Keratinocyte (primary cell): ENCODE data around the gene GLP2R. TPM values are rescaled to one million over a fixed set of nuclear protein-coding genes. Genes with fewer than 3 reads are reported as not detected.

ENCODE experiments used
- DNase-seq: peaks from one replicate; pipeline ENCODE4 v3.0.0-alpha.2; 2011; ENCODE audit warnings: low read depth, missing footprints, low spot score
- FAIRE-seq: peaks from 2 replicates; lab custom pipeline; 2011; peaks lifted over from hg19 to GRCh38; lab: Jason Lieb, UNC
- H2AFZ ChIP-seq: 2 replicates; pipeline ENCODE4 v1.6.0; 2012; ENCODE audit warnings: low read length, control low read depth, inconsistent platforms; ENCODE audit not compliant: control insufficient read depth
- H3K27ac ChIP-seq: 2 replicates; pipeline ENCODE4 v1.5.1; 2011; ENCODE audit warnings: low read length; ENCODE audit not compliant: control insufficient read depth, insufficient read depth
- H3K27me3 ChIP-seq: 3 replicates; pipeline ENCODE4 v1.6.0; 2011; ENCODE audit warnings: low read length; ENCODE audit not compliant: control insufficient read depth, insufficient read depth; ENCODE audit errors: extremely low read depth
- H3K36me3 ChIP-seq, 2 experiments: 2 replicates in 1 of 2; 3 replicates in 1 of 2; pipeline ENCODE4 v1.5.1; 2011; ENCODE audit warnings: low read length in 2 of 2, mild to moderate bottlenecking in 1 of 2; ENCODE audit not compliant: control insufficient read depth in 2 of 2, insufficient read depth in 2 of 2; ENCODE audit errors: extremely low read depth in 1 of 2
- H3K4me1 ChIP-seq: 3 replicates; pipeline ENCODE4 v1.5.1; 2011; ENCODE audit warnings: low read length; ENCODE audit not compliant: control insufficient read depth, insufficient read depth; ENCODE audit errors: extremely low read depth
- H3K4me2 ChIP-seq: 3 replicates; pipeline ENCODE4 v1.6.0; 2011; ENCODE audit warnings: low read depth, low read length; ENCODE audit not compliant: control insufficient read depth, insufficient read depth; ENCODE audit errors: extremely low read depth
- H3K4me3 ChIP-seq, 3 experiments: fragments of 200-600 bp in 1 of 3; sonication (generic) in 1 of 3; 2 replicates in 2 of 3; 3 replicates in 1 of 3; pipeline ENCODE4 v1.5.1; 2011 to 2016; ENCODE audit warnings: low read length in 3 of 3, mild to moderate bottlenecking in 3 of 3, control low read depth in 2 of 3, inconsistent platforms in 1 of 3, low read depth in 1 of 3, mixed read lengths in 1 of 3, mixed run types in 1 of 3, moderate library complexity in 1 of 3; ENCODE audit not compliant: control insufficient read depth in 2 of 3, insufficient read depth in 2 of 3; ENCODE audit errors: extremely low read depth in 1 of 3
- H3K79me2 ChIP-seq: 2 replicates; pipeline ENCODE4 v1.6.0; 2012; ENCODE audit warnings: low read length; ENCODE audit not compliant: control insufficient read depth, insufficient read depth
- H3K9ac ChIP-seq: 3 replicates; pipeline ENCODE4 v1.6.0; 2011; ENCODE audit warnings: low read length; ENCODE audit not compliant: control insufficient read depth, insufficient read depth; ENCODE audit errors: extremely low read depth
- H3K9me1 ChIP-seq: 3 replicates; pipeline ENCODE4 v1.6.0; 2011; ENCODE audit warnings: low read length; ENCODE audit not compliant: control insufficient read depth, insufficient read depth; ENCODE audit errors: extremely low read depth
- H3K9me3 ChIP-seq: 2 replicates; pipeline ENCODE4 v1.5.1; 2012; ENCODE audit warnings: low read depth, low read length; ENCODE audit not compliant: control insufficient read depth
- H4K20me1 ChIP-seq: 3 replicates; pipeline ENCODE4 v1.6.0; 2011; ENCODE audit warnings: low read length; ENCODE audit not compliant: control insufficient read depth, insufficient read depth; ENCODE audit errors: extremely low read depth
- CTCF ChIP-seq, 3 experiments: IDR thresholded peaks in 1 of 3; conservative IDR thresholded peaks in 1 of 3; optimal IDR thresholded peaks in 1 of 3; 2 replicates in 2 of 3; 3 replicates in 1 of 3; pipeline versions ENCODE3 to v1.5.1; 2011; ENCODE audit warnings: low read length in 3 of 3, mild to moderate bottlenecking in 3 of 3, moderate library complexity in 2 of 3, control low read depth in 1 of 3, inconsistent platforms in 1 of 3; ENCODE audit not compliant: insufficient read depth in 2 of 3; ENCODE audit errors: extremely low read depth in 1 of 3
- EZH2 ChIP-seq: IDR thresholded peaks from one replicate; pipeline ENCODE4 v1.6.1; 2012; ENCODE audit warnings: inconsistent platforms, mild to moderate bottlenecking, low read length, moderate library complexity
- dilution Hi-C: fragments of 300-500 bp; cut with MboI; formaldehyde crosslinking; loops from one replicate; pipeline ENCODE4 v1.7.0; 2020; ENCODE audit warnings: low sequenced_read_pairs; ENCODE audit not compliant: extremely low pct_ligation_motif_present
- polyA plus RNA-seq, 5 experiments: library from polyadenylated mRNA; depleted of rRNA in 3 of 5; stranded (reverse) in 3 of 5; stranded (forward) in 1 of 5; unstranded in 1 of 5; fragments of >200 nt; gene quantifications; 1 replicate in 1 of 5; 2 replicates in 3 of 5; 3 replicates in 1 of 5; pipeline versions ENCODE4 v1.2.1 to v1.2.3, GENCODE V29; 2011 to 2012; ENCODE audit warnings: missing spikeins in 2 of 5, low read depth in 1 of 5, low replicate concordance in 1 of 5

The GLP2R gene
- polyA plus RNA-seq, 1 donor (not counting 4 experiments of a cell fraction or from before 2014, with no cell fraction given) = not detected

- dilution Hi-C loops = no loop called here
- Histone ChIP-seq H3K4me2 (no peak overlapping the region), H3K9me1 (no peaks in the 10 kb centered on the region), H2AFZ (no peak overlapping the region), H3K27me3 (no peaks in the 10 kb centered on the region), H3K4me1 (no peaks in the 10 kb centered on the region), H3K9me3 (no peaks in the 10 kb centered on the region), H4K20me1 (no peaks in the 10 kb centered on the region), H3K4me3 (no peak overlapping the region), H3K79me2 (no peaks in the 10 kb centered on the region), H3K36me3 (no peaks in the 10 kb centered on the region), H3K9ac (no peak overlapping the region), H3K27ac (no peak overlapping the region)
- FAIRE-seq (no peak), DNase-seq (no peak)
- no peak for TF ChIP-seq CTCF (optimal IDR thresholded peaks at IDR 0.05 in 1 of 3, IDR thresholded peaks at IDR 0.05 in 1 of 3, conservative IDR thresholded peaks at IDR 0.05 in 1 of 3; ENCODE audit: extremely low read depth in 1 of 3, insufficient read depth in 2 of 3, low read length in 3 of 3)
- TF ChIP-seq EZH2 = no peak
These were observed 115.1 kb downstream of the GLP2R start for GRCh38 chr17:9940841-9941240.

- H3K79me2 ChIP-seq = no peaks in the 10 kb centered on the region
- no peak overlapping the region for H3K4me3 ChIP-seq
- no peaks in the 10 kb centered on the region for H3K4me1 ChIP-seq
- TF ChIP-seq CTCF (optimal IDR thresholded peaks at IDR 0.05 in 1 of 3, IDR thresholded peaks at IDR 0.05 in 1 of 3, conservative IDR thresholded peaks at IDR 0.05 in 1 of 3; ENCODE audit: extremely low read depth in 1 of 3, insufficient read depth in 2 of 3, low read length in 3 of 3) (no peak), EZH2 (no peak)
- H3K9me1 ChIP-seq = no peaks in the 10 kb centered on the region
- no peak overlapping the region for H3K27ac ChIP-seq
- FAIRE-seq (no peak), DNase-seq (no peak)
- no peak overlapping the region for H3K9ac ChIP-seq
- no peak overlapping the region for H3K4me2 ChIP-seq
- dilution Hi-C loops = no loop called here
- H3K36me3 ChIP-seq = no peaks in the 10 kb centered on the region
- no peaks in the 10 kb centered on the region for H3K27me3 ChIP-seq
- no peaks in the 10 kb centered on the region for H4K20me1 ChIP-seq
- no peak overlapping the region for H2AFZ ChIP-seq
- no peaks in the 10 kb centered on the region for H3K9me3 ChIP-seq
These were observed 115.6 kb downstream of the GLP2R start for GRCh38 chr17:9941305-9941704.

Other genes starting within 250 kb of the GLP2R start
- 0.08 TPM in 1 of 3 replicates, not detected in the others for gene CFAP52, start 249.3 kb upstream of the GLP2R start, polyA plus RNA-seq
- gene USP43, start 180.4 kb upstream of the GLP2R start, polyA plus RNA-seq = 2.2 to 4.9 TPM (median 2.5 TPM) in 3 replicates
- gene DHRS7C, start 34.3 kb upstream of the GLP2R start, polyA plus RNA-seq = not detected in 3 replicates
- not detected in 3 replicates for gene GSG1L2, start 3.8 kb upstream of the GLP2R start, polyA plus RNA-seq
- gene RCVRN, start 79.3 kb downstream of the GLP2R start, polyA plus RNA-seq = not detected in 3 replicates